Pancreas (tissue), 10 donors: ENCODE measurements around the gene S100A9. TPM values are rescaled to one million over a fixed set of nuclear protein-coding genes. Genes with fewer than 3 reads are reported as not detected.

Experiments
- ATAC-seq, 4 donors: fragments of 200-7000 bp; cut with Tn5 transposase; one replicate each; pipeline versions ENCODE4 v1.8.0 to v1.9.1; 2020; ENCODE audit warnings: mild to moderate bottlenecking in 4 of 4, moderate library complexity in 4 of 4
- DNase-seq, 6 donors: peaks; one replicate each; pipeline ENCODE4 v3.0.0-alpha.2; 2020
- FAIRE-seq: peaks from 2 replicates; lab custom pipeline; 2012; peaks lifted over from hg19 to GRCh38; lab: Jason Lieb, UNC
- H3K27ac ChIP-seq, 4 donors: fragments of 200-600 bp; sonication (generic); 1 replicate in 3 of 4; 2 replicates in 1 of 4; pipeline versions ENCODE4 v1.5.0 to v1.8.0; 2020
- H3K27me3 ChIP-seq, 4 donors: fragments of 200-600 bp; one replicate each; pipeline ENCODE4 v1.8.0; 2021
- H3K36me3 ChIP-seq, 3 donors: fragments of 200-600 bp; sonication (generic) in 1 of 3; one replicate each; pipeline versions ENCODE4 v1.5.0 to v1.8.0; 2020 to 2021
- H3K4me1 ChIP-seq, 3 donors: fragments of 200-600 bp; one replicate each; pipeline ENCODE4 v1.8.0; 2021
- H3K4me3 ChIP-seq, 4 donors: fragments of 200-600 bp; sonication (generic) in 2 of 4; one replicate each; pipeline versions ENCODE4 v1.5.0 to v1.8.0; 2020 to 2021
- H3K9me3 ChIP-seq, 4 donors: fragments of 200-600 bp; one replicate each; pipeline ENCODE4 v1.8.0; 2021
- CTCF ChIP-seq, 4 donors: fragments of 200-600 bp; sonication (generic) in 3 of 4; IDR thresholded peaks; one replicate each; pipeline versions ENCODE4 v1.5.0 to v1.8.0; 2021; ENCODE audit warnings: antibody characterized with exemption in 4 of 4
- WGBS, 2 donors: extraction: QIAGEN DNeasy Blood & Tissue Kit; methylation state at CpG; one replicate each; pipeline ENCODE4 v1.1.7; 2013; 5-methylcytosine and 5-hydroxymethylcytosine counted together
- intact Hi-C, 3 donors: fragments of 100-400 bp; cut with DNase I; formaldehyde crosslinking; loops; one replicate each; pipeline versions ENCODE4 v1.11.1 to v1.14.2; 2022
- polyA plus RNA-seq, 2 donors: library from polyadenylated mRNA; stranded (reverse); fragments of 200-250 nt; gene quantifications; one replicate each; pipeline ENCODE4 v1.2.3, GENCODE V29; 2013
- total RNA-seq, 6 donors: library from RNA; stranded (reverse); fragmentation: NEBNext Ultra II Directional in 4 of 6; extraction: Animal tissue kit (Norgen Biotek cat#: 25700) in 4 of 6; gene quantifications; one replicate each; pipeline versions ENCODE4 v1.2.1 to v1.2.4, GENCODE V29; 2021 to 2023
- donor health status: healthy with polysubstance abuse.
- donor health status: DM: no; HTN: no; CAD: no; lungs with moderate emphysema.
- donor health status: DM: no; HTN: no; CAD: no.
- donor health status: control.
- donor health status: control.
- donor health status: Bipolar disorder and iron deficiency.
- donor health status: DM: yes; HTN: yes; CAD: no.
- donor health status: DM: no; HTN: no; CAD: no.
- donor health status: DM: no; HTN: no; CAD: no.
- donor health status: DM: yes; HTN: yes; CAD: no.

Gene S100A9
- total and polyA plus RNA-seq, 8 donors: 3.9 to 79.6 (median 36.8) TPM

- intact Hi-C loops: no loop called here
- H3K4me1 ChIP-seq: no peaks in the 10 kb centered on the region
- no peak for TF ChIP-seq CTCF (IDR thresholded peaks at IDR 0.05)
- H3K27me3 ChIP-seq: peaks cover 0 to 13% (median 0%) of the 10 kb centered on the region in 4 donors
- no peak for DNase-seq
- ATAC-seq: no peak
- no peaks in the 10 kb centered on the region for H3K36me3 ChIP-seq
- WGBS, 2 donors: 66 to 70% methylated on average over 8 of the region's 8 CpGs
- H3K27ac ChIP-seq: no peak overlapping the region
- no peaks in the 10 kb centered on the region for H3K9me3 ChIP-seq
- FAIRE-seq: no peak
- H3K4me3 ChIP-seq: no peak overlapping the region
Observed at GRCh38 chr1:153356392-153357075, 1.1 kb upstream of the S100A9 start.

GRCh38 chr1:153357076-153357852 is 390 bp upstream of the S100A9 start:
- H3K27ac ChIP-seq: no peak overlapping the region
- TF ChIP-seq CTCF (IDR thresholded peaks at IDR 0.05): no peak
- H3K4me3 ChIP-seq: peak overlapping the region in 1 of 4 donors; percentile 9
- WGBS, 2 donors: 55 to 66% methylated on average over 10 of the region's 10 CpGs
- no peaks in the 10 kb centered on the region for H3K9me3 ChIP-seq
- FAIRE-seq (no peak), ATAC-seq (peak in 3 of 4 donors; percentile 51 to 67 (median 62)), DNase-seq (peak in 1 of 6 donors; percentile 44)
- H3K36me3 ChIP-seq: no peaks in the 10 kb centered on the region
- no peaks in the 10 kb centered on the region for H3K4me1 ChIP-seq
- H3K27me3 ChIP-seq: peaks cover 0 to 8% (median 0%) of the 10 kb centered on the region in 4 donors
- intact Hi-C loops: no loop called here

- no peaks in the 10 kb centered on the region for H3K9me3 ChIP-seq
- peak overlapping the region in 1 of 4 donors; percentile 9 for H3K4me3 ChIP-seq
- FAIRE-seq (no peak), DNase-seq (no peak), ATAC-seq (no peak)
- H3K27ac ChIP-seq: no peak overlapping the region
- no peak for TF ChIP-seq CTCF (IDR thresholded peaks at IDR 0.05)
- intact Hi-C loops: no loop called here
- H3K36me3 ChIP-seq: no peaks in the 10 kb centered on the region
- 67 to 76% methylated on average over 3 of the region's 3 CpGs for WGBS, 2 donors
- no peaks in the 10 kb centered on the region for H3K27me3 ChIP-seq
- H3K4me1 ChIP-seq: no peaks in the 10 kb centered on the region
Observed at GRCh38 chr1:153358691-153358975, 979 bp downstream of the S100A9 start.

GRCh38 chr1:153359241-153359640 is 1.6 kb downstream of the S100A9 start:
- H3K27ac ChIP-seq: no peak overlapping the region
- intact Hi-C loops: no loop called here
- H3K4me3 ChIP-seq: peak overlapping the region in 1 of 4 donors; percentile 9
- H3K36me3 ChIP-seq: no peaks in the 10 kb centered on the region
- DNase-seq: no peak
- H3K4me1 ChIP-seq: no peaks in the 10 kb centered on the region
- 76 to 84% methylated on average over 6 of the region's 6 CpGs for WGBS, 2 donors
- no peak for TF ChIP-seq CTCF (IDR thresholded peaks at IDR 0.05)
- no peaks in the 10 kb centered on the region for H3K9me3 ChIP-seq
- ATAC-seq: no peak
- H3K27me3 ChIP-seq: no peaks in the 10 kb centered on the region
- no peak for FAIRE-seq

- DNase-seq (no peak), FAIRE-seq (no peak), ATAC-seq (peak in 1 of 4 donors; percentile 28)
- no peak for TF ChIP-seq CTCF (IDR thresholded peaks at IDR 0.05)
- Histone ChIP-seq H3K4me1 (no peaks in the 10 kb centered on the region), H3K27ac (no peak overlapping the region), H3K9me3 (no peaks in the 10 kb centered on the region), H3K4me3 (no peak overlapping the region), H3K36me3 (no peaks in the 10 kb centered on the region), H3K27me3 (no peaks in the 10 kb centered on the region)
- intact Hi-C loops: no loop called here
- WGBS, 2 donors: 84 to 86% methylated on average over 2 of the region's 2 CpGs
Observed at GRCh38 chr1:153360190-153360589, 2.5 kb downstream of the S100A9 start.
